Stimulated activated naive CD4-positive, alpha-beta T cell (primary cell): ENCODE data around the gene DMAC2.
"Not testable (repeated sequence)": the region's sequence is repeated elsewhere in the genome, so short reads cannot be mapped to it uniquely, and the experiment has no call there.

ENCODE experiments used
- DNase-seq, 6 experiments: peaks; one replicate each; lab custom pipeline; 2025; lab: John Stamatoyannopoulos, UW

Gene DMAC2

GRCh38 chr19:41442473-41443355 is 3.0 kb upstream of the DMAC2 start, which contains the start of gene ERICH4:
TSS of gene ERICH4 (plus strand) at chr19:41443156. CDS start at chr19:41443170, 14 bp downstream.
- no peak for DNase-seq

GRCh38 chr19:41441321-41441945 is 1.7 kb upstream of the DMAC2 start:
- no peak for DNase-seq

- no peak for DNase-seq
These were observed 1.7 kb downstream of the DMAC2 start for GRCh38 chr19:41437944-41438574.

GRCh38 chr19:41436674-41436951 is 3.1 kb downstream of the DMAC2 start:
- no peak for DNase-seq

- no peak for DNase-seq
These were observed 3.6 kb downstream of the DMAC2 start for GRCh38 chr19:41435936-41436673.

GRCh38 chr19:41435376-41435775 is 4.3 kb downstream of the DMAC2 start:
- DNase-seq = not testable (repeated sequence)

- no peak for DNase-seq
These were observed 5.3 kb downstream of the DMAC2 start for GRCh38 chr19:41434450-41434849.

- DNase-seq = no peak
These were observed 6.5 kb downstream of the DMAC2 start for GRCh38 chr19:41433171-41433570.

GRCh38 chr19:41431426-41432386 is 8.0 kb downstream of the DMAC2 start:
- DNase-seq = no peak

GRCh38 chr19:41430922-41431321 is 8.8 kb downstream of the DMAC2 start:
- no peak for DNase-seq

GRCh38 chr19:41428481-41428859 is 11.2 kb downstream of the DMAC2 start:
- no peak for DNase-seq

GRCh38 chr19:41427647-41428480 is 11.8 kb downstream of the DMAC2 start:
- DNase-seq = peak in 1 of 6 experiments; percentile 16

- DNase-seq = peak in 4 of 6 experiments; percentile 11 to 28 (median 21)
These were observed 12.6 kb downstream of the DMAC2 start, which contains the start of gene B3GNT8 for GRCh38 chr19:41426952-41427646. TSS of gene B3GNT8 (minus strand) at chr19:41427374. CDS start at chr19:41426778, 596 bp downstream.

- DNase-seq = no peak
These were observed 13.4 kb downstream of the DMAC2 start for GRCh38 chr19:41426116-41426841.

- DNase-seq = no peak
These were observed 14.3 kb downstream of the DMAC2 start for GRCh38 chr19:41425174-41426115.

- DNase-seq = no peak
These were observed 15.2 kb downstream of the DMAC2 start for GRCh38 chr19:41424335-41425173.

- no peak for DNase-seq
These were observed 16.8 kb downstream of the DMAC2 start for GRCh38 chr19:41422955-41423354.
